HCT116 (cell line): Measurements from ENCODE around the gene AFAP1L2. TPM values are rescaled to one million over a fixed set of nuclear protein-coding genes. Genes with fewer than 3 reads are reported as not detected.

Source experiments
- ATAC-seq: fragments of 200-7000 bp; cut with Tn5 transposase; 2 replicates; pipeline ENCODE4 v1.9.1; 2020; ENCODE audit warnings: mild to moderate bottlenecking, moderate library complexity
- BruUV-seq: library from RNA; stranded (reverse); fragments of 400-500 nt; replicated peaks from 2 replicates; lab custom pipeline; 2021; lab: Mats Ljungman, UMichigan
- CTCF ChIA-PET: fragments of 300-600 bp; sonication (Branson Sonifier 250); formaldehyde crosslinking; loops from one replicate; lab custom pipeline; 2021; ENCODE audit warnings: antibody characterized with exemption; lab: Charles Lee
- POLR2A ChIA-PET: fragments of 300-600, 350-600 bp; sonication (Branson Sonifier 250); formaldehyde crosslinking; loops from one replicate; lab custom pipeline; 2021; ENCODE audit warnings: antibody characterized with exemption; lab: Charles Lee
- RAD21 ChIA-PET, 2 experiments: fragments of 300-600 bp; sonication (Branson Sonifier 250); formaldehyde crosslinking; loops; one replicate each; lab custom pipeline; 2023; ENCODE audit warnings: low total read pairs in 2 of 2; ENCODE audit not compliant: uncharacterized antibody in 2 of 2, unreplicated experiment in 2 of 2, low non-redundant PET in 1 of 2; lab: Charles Lee
- DNase-seq: peaks from one replicate; pipeline ENCODE4 v3.0.0-alpha.2; 2010; ENCODE audit warnings: low read depth, low spot score
- H2AFZ ChIP-seq: fragments of 200-600 bp; shearing (Covaris generic), sonication (generic); 2 replicates; pipeline ENCODE4 v1.6.1; 2017; ENCODE audit warnings: low read depth, mixed run types, mixed read lengths, antibody characterized with exemption, low read length; ENCODE audit not compliant: poor library complexity, severe bottlenecking
- H3K27ac ChIP-seq: 2 replicates; pipeline ENCODE4 v1.5.1; 2012; ENCODE audit warnings: low read depth, low read length
- H3K27me3 ChIP-seq: fragments of 200-600 bp; sonication (generic); 2 replicates; pipeline ENCODE4 v1.6.1; 2016; ENCODE audit warnings: mixed run types, low read length, mixed read lengths; ENCODE audit not compliant: insufficient read depth
- H3K36me3 ChIP-seq, 2 experiments: fragments of 200-500 bp in 1 of 2; fragments of 200-600 bp in 1 of 2; sonication (Bioruptor generic) in 1 of 2; sonication (generic) in 1 of 2; 2 replicates each; pipeline versions ENCODE4 v1.5.1 to v1.6.1; 2014 to 2016; ENCODE audit warnings: low read length in 2 of 2, inconsistent platforms in 1 of 2, mixed read lengths in 1 of 2, mixed run types in 1 of 2; ENCODE audit not compliant: insufficient read depth in 2 of 2, control insufficient read depth in 1 of 2
- H3K4me1 ChIP-seq, 2 experiments: fragments of 200-600 bp in 1 of 2; sonication (generic) in 1 of 2; 2 replicates each; pipeline versions ENCODE4 v1.5.1 to v1.6.1; 2012 to 2017; ENCODE audit warnings: low read length in 2 of 2, inconsistent platforms in 1 of 2, mild to moderate bottlenecking in 1 of 2, mixed read lengths in 1 of 2, mixed run types in 1 of 2, moderate library complexity in 1 of 2; ENCODE audit not compliant: insufficient read depth in 2 of 2, control insufficient read depth in 1 of 2
- H3K4me2 ChIP-seq: fragments of 200-600 bp; sonication (generic); 2 replicates; pipeline ENCODE4 v1.6.1; 2017; ENCODE audit warnings: mixed run types, low read length, mixed read lengths
- H3K4me3 ChIP-seq, 2 experiments: fragments of 200-600 bp in 1 of 2; sonication (generic) in 1 of 2; replicated peaks in 1 of 2; 2 replicates each; pipeline ENCODE4 v1.5.1; 2011 to 2016; ENCODE audit warnings: low read length in 2 of 2, control low read depth in 1 of 2, low read depth in 1 of 2, mild to moderate bottlenecking in 1 of 2, mixed read lengths in 1 of 2, mixed run types in 1 of 2
- H3K79me2 ChIP-seq: fragments of 200-600 bp; sonication (generic); 2 replicates; pipeline ENCODE4 v1.6.1; 2017; ENCODE audit warnings: mild to moderate bottlenecking, mixed run types, low read length, moderate library complexity, mixed read lengths; ENCODE audit not compliant: insufficient read depth
- H3K9ac ChIP-seq: fragments of 200-600 bp; sonication (generic); 2 replicates; pipeline ENCODE4 v1.6.1; 2016; ENCODE audit warnings: low read length, mixed read lengths
- H3K9me2 ChIP-seq: fragments of 200-600 bp; sonication (generic), shearing (Covaris generic); 2 replicates; pipeline ENCODE4 v1.6.1; 2017; ENCODE audit warnings: mixed run types, mild to moderate bottlenecking, moderate library complexity; ENCODE audit not compliant: insufficient read depth
- H3K9me3 ChIP-seq, 2 experiments: fragments of 200-500 bp in 1 of 2; fragments of 200-600 bp in 1 of 2; sonication (Bioruptor generic) in 1 of 2; sonication (generic) in 1 of 2; 2 replicates each; pipeline ENCODE4 v1.6.1; 2014 to 2017; ENCODE audit warnings: low read length in 2 of 2, mixed read lengths in 2 of 2, inconsistent platforms in 1 of 2, low read depth in 1 of 2, mild to moderate bottlenecking in 1 of 2, mixed run types in 1 of 2, moderate library complexity in 1 of 2; ENCODE audit not compliant: control insufficient read depth in 1 of 2, insufficient read depth in 1 of 2
- H4K20me1 ChIP-seq: fragments of 200-600 bp; sonication (generic), shearing (Covaris generic); 2 replicates; pipeline ENCODE4 v1.6.1; 2017; ENCODE audit warnings: mixed run types, mild to moderate bottlenecking, moderate library complexity; ENCODE audit not compliant: insufficient read depth
- ATF3 ChIP-seq: IDR thresholded peaks from 2 replicates; pipeline ENCODE4 v1.6.1; 2012
- CBX3 ChIP-seq: IDR thresholded peaks from 2 replicates; pipeline ENCODE4 v1.6.1; 2012; ENCODE audit warnings: low read depth
- CEBPB ChIP-seq: IDR thresholded peaks from 2 replicates; pipeline ENCODE4 v1.6.1; 2012; ENCODE audit warnings: low read depth
- CTCF ChIP-seq, 3 experiments: fragments of 200-600 bp in 1 of 3; sonication (generic) in 1 of 3; IDR thresholded peaks in 2 of 3; conservative IDR thresholded peaks in 1 of 3; 2 replicates each; pipeline ENCODE4 v1.5.1; 2012 to 2017; ENCODE audit warnings: low read depth in 2 of 3, low read length in 2 of 3, antibody characterized with exemption in 1 of 3, borderline replicate concordance in 1 of 3, control low read depth in 1 of 3, mild to moderate bottlenecking in 1 of 3, mixed read lengths in 1 of 3, mixed run types in 1 of 3, moderate library complexity in 1 of 3; ENCODE audit not compliant: insufficient read depth in 1 of 3
- EGR1 ChIP-seq: IDR thresholded peaks from 2 replicates; pipeline ENCODE4 v1.6.1; 2012; ENCODE audit warnings: low read depth
- ELF1 ChIP-seq: IDR thresholded peaks from 2 replicates; pipeline ENCODE4 v1.6.1; 2012; ENCODE audit warnings: low read depth, borderline replicate concordance
- EZH2 ChIP-seq: fragments of 200-600 bp; sonication (generic); IDR thresholded peaks from 2 replicates; pipeline ENCODE4 v1.6.1; 2017; ENCODE audit warnings: antibody characterized with exemption, mixed run types
- FOSL1 ChIP-seq: IDR thresholded peaks from 2 replicates; pipeline ENCODE4 v1.6.1; 2012; ENCODE audit warnings: low read depth
- JUND ChIP-seq: IDR thresholded peaks from 2 replicates; pipeline ENCODE4 v1.6.1; 2012
- MAX ChIP-seq: IDR thresholded peaks from 2 replicates; pipeline ENCODE4 v1.6.1; 2012
- POLR2A ChIP-seq: IDR thresholded peaks from 2 replicates; pipeline ENCODE4 v1.7.0; 2011; ENCODE audit warnings: borderline replicate concordance; ENCODE audit not compliant: insufficient read depth, insufficient read length; ENCODE audit errors: extremely low read depth
- POLR2AphosphoS5 ChIP-seq: IDR thresholded peaks from 2 replicates; pipeline ENCODE4 v1.6.1; 2011; ENCODE audit warnings: mild to moderate bottlenecking, low read depth, low read length, moderate library complexity
- RAD21 ChIP-seq: IDR thresholded peaks from 2 replicates; pipeline ENCODE4 v1.6.1; 2012; ENCODE audit warnings: low read depth, mild to moderate bottlenecking
- REST ChIP-seq: IDR thresholded peaks from 2 replicates; pipeline ENCODE4 v1.6.1; 2012; ENCODE audit warnings: low read depth
- SIN3A ChIP-seq: IDR thresholded peaks from 2 replicates; pipeline ENCODE4 v1.6.1; 2012; ENCODE audit warnings: low read depth
- SRF ChIP-seq: IDR thresholded peaks from 2 replicates; pipeline ENCODE4 v1.6.1; 2012; ENCODE audit warnings: low read depth
- TCF7L2 ChIP-seq: IDR thresholded peaks from 2 replicates; pipeline ENCODE4 v1.7.0; 2011; ENCODE audit warnings: borderline replicate concordance, inconsistent platforms; ENCODE audit not compliant: insufficient read depth, insufficient read length; ENCODE audit errors: extremely low read depth
- YY1 ChIP-seq: IDR thresholded peaks from 2 replicates; pipeline ENCODE4 v1.6.1; 2011; ENCODE audit warnings: low read length, low read depth, moderate library complexity, mild to moderate bottlenecking; ENCODE audit not compliant: insufficient replicate concordance; ENCODE audit errors: extremely low read depth
- ZNF274 ChIP-seq: fragments of 200-500 bp; sonication (Bioruptor generic); IDR thresholded peaks from 2 replicates; pipeline ENCODE4 v1.6.1; 2014; ENCODE audit warnings: mild to moderate bottlenecking, low read depth, low read length, inconsistent platforms
- intact Hi-C: fragments of 100-400 bp; cut with micrococcal nuclease; formaldehyde crosslinking; loops from 2 replicates; pipeline ENCODE4 v1.10.0; 2022
- total RNA-seq: library from RNA; stranded (reverse); gene quantifications from one replicate; pipeline ENCODE4 v1.2.1, GENCODE V29; 2021; ENCODE audit not compliant: unreplicated experiment

The AFAP1L2 gene
- total RNA-seq, 1 experiment from 2014 or later = 0.93 TPM

GRCh38 chr10:114328874-114329273 is 75.4 kb downstream of the AFAP1L2 start:
- Histone ChIP-seq H3K79me2 (no peaks in the 10 kb centered on the region), H3K27me3 (peaks cover 74% of the 10 kb centered on the region), H3K9ac (no peak overlapping the region), H3K9me2 (no peaks in the 10 kb centered on the region), H3K4me2 (no peak overlapping the region), H3K27ac (no peak overlapping the region), H4K20me1 (no peaks in the 10 kb centered on the region), H3K36me3 (no peaks in the 10 kb centered on the region), H3K4me3 (no peak overlapping the region), H3K9me3 (no peaks in the 10 kb centered on the region), H3K4me1 (no peaks in the 10 kb centered on the region), H2AFZ (no peak overlapping the region)
- ChIA-PET RAD21 (no interaction called here), CTCF (interaction anchor here (1.4 kb wide), 1 partner anchor 24 kb away, joined by 5 read pairs; no protein-coding TSS in a partner anchor), POLR2A (no interaction called here)
- no peak for TF ChIP-seq REST
- no peak for TF ChIP-seq EZH2
- no peak for TF ChIP-seq SIN3A
- TF ChIP-seq ELF1 = no peak
- TF ChIP-seq ATF3 = no peak
- no peak for TF ChIP-seq SRF
- TF ChIP-seq CEBPB = no peak
- TF ChIP-seq CBX3 = no peak
- no peak for TF ChIP-seq RAD21
- no peak for TF ChIP-seq YY1
- no peak for TF ChIP-seq POLR2A
- no peak for TF ChIP-seq POLR2AphosphoS5
- TF ChIP-seq MAX = no peak
- TF ChIP-seq JUND = no peak
- no peak for TF ChIP-seq ZNF274
- TF ChIP-seq EGR1 = no peak
- no peak for TF ChIP-seq TCF7L2
- no peak for TF ChIP-seq FOSL1
- no peak for TF ChIP-seq CTCF (IDR thresholded peaks at IDR 0.05 in 2 of 3, conservative IDR thresholded peaks at IDR 0.05 in 1 of 3; ENCODE audit: borderline replicate concordance in 1 of 3, insufficient read depth in 1 of 3, low read depth in 2 of 3, low read length in 2 of 3)
- BruUV-seq = no TSS peak
- DNase-seq = no peak
- ATAC-seq = no peak
- intact Hi-C loops = no loop called here
